Activated T-cell treated with anti-CD3 and anti-CD28 coated beads, Interleukin-2, amount 50 U/mL, for 4 hours (primary cell): ENCODE data around the gene AMH. TPM values are rescaled to one million over a fixed set of nuclear protein-coding genes. Genes with fewer than 3 reads are reported as not detected.
A peak's percentile ranks its signal among the peaks of the same experiment; 100 is the strongest.
"Not testable (repeated sequence)": the region's sequence is repeated elsewhere in the genome, so short reads cannot be mapped to it uniquely, and the experiment has no call there.

Source experiments
- ATAC-seq, 2 donors: fragments of 200-7000 bp; cut with Tn5 transposase; one replicate each; pipeline ENCODE4 v1.10.0; 2021
- DNase-seq: peaks from one replicate; pipeline ENCODE4 v3.0.0-alpha.2; 2020
- H3K27me3 Mint-ChIP-seq: one replicate; pipeline ENCODE4 v1.8.0; 2021; ENCODE audit warnings: low read depth, mixed read lengths
- H3K36me3 Mint-ChIP-seq: one replicate; pipeline ENCODE4 v1.8.0; 2022; ENCODE audit warnings: mixed read lengths; ENCODE audit not compliant: insufficient read depth
- H3K4me1 Mint-ChIP-seq: one replicate; pipeline ENCODE4 v1.8.0; 2021; ENCODE audit warnings: low read depth, mixed read lengths
- H3K4me3 Mint-ChIP-seq: one replicate; pipeline ENCODE4 v1.8.0; 2021; ENCODE audit warnings: mild to moderate bottlenecking, moderate library complexity, mixed read lengths
- H3K9me3 Mint-ChIP-seq: one replicate; pipeline ENCODE4 v1.8.0; 2021; ENCODE audit warnings: mixed read lengths
- total RNA-seq, 3 donors: library from RNA; stranded (reverse); gene quantifications; one replicate each; pipeline ENCODE4 v1.2.1, GENCODE V29; 2021

The AMH gene
- total RNA-seq, 3 donors from 2014 or later = 3.9 to 9.4 (median 5.8) TPM

- H3K4me1 Mint-ChIP-seq = peaks cover 31% of the 10 kb centered on the region
- peak; percentile 21 to 39 for ATAC-seq
- H3K27me3 Mint-ChIP-seq = no peaks in the 10 kb centered on the region
- no peaks in the 10 kb centered on the region for H3K9me3 Mint-ChIP-seq
- peaks cover 16% of the 10 kb centered on the region for H3K36me3 Mint-ChIP-seq
- peak overlapping the region; percentile 75 for H3K4me3 Mint-ChIP-seq
- DNase-seq = peak; percentile 68
Observed at GRCh38 chr19:2273356-2274184, 24.4 kb downstream of the AMH start.

GRCh38 chr19:2274185-2274711, 25.1 kb downstream of the AMH start:
- no peaks in the 10 kb centered on the region for H3K9me3 Mint-ChIP-seq
- H3K36me3 Mint-ChIP-seq = peaks cover 16% of the 10 kb centered on the region
- H3K4me3 Mint-ChIP-seq = peak overlapping the region; percentile 75
- ATAC-seq (no peak), DNase-seq (no peak)
- H3K27me3 Mint-ChIP-seq = no peaks in the 10 kb centered on the region
- peaks cover 31% of the 10 kb centered on the region for H3K4me1 Mint-ChIP-seq

- Mint-ChIP-seq H3K36me3 (peaks cover 16% of the 10 kb centered on the region), H3K4me1 (peaks cover 31% of the 10 kb centered on the region), H3K9me3 (no peaks in the 10 kb centered on the region), H3K4me3 (peak overlapping the region; percentile 29), H3K27me3 (no peaks in the 10 kb centered on the region)
- DNase-seq = no peak
- ATAC-seq = no peak
Observed at GRCh38 chr19:2274931-2275535, 25.9 kb downstream of the AMH start.

GRCh38 chr19:2275588-2276428, 26.7 kb downstream of the AMH start:
- Mint-ChIP-seq H3K36me3 (peaks cover 16% of the 10 kb centered on the region), H3K4me1 (peaks cover 31% of the 10 kb centered on the region), H3K27me3 (no peaks in the 10 kb centered on the region), H3K4me3 (no peak overlapping the region), H3K9me3 (no peaks in the 10 kb centered on the region)
- DNase-seq = no peak
- ATAC-seq = no peak

GRCh38 chr19:2276429-2276986, 27.4 kb downstream of the AMH start:
- Mint-ChIP-seq H3K27me3 (no peaks in the 10 kb centered on the region), H3K4me1 (peaks cover 28% of the 10 kb centered on the region), H3K36me3 (peaks cover 13% of the 10 kb centered on the region), H3K9me3 (no peaks in the 10 kb centered on the region), H3K4me3 (no peak overlapping the region)
- no peak for ATAC-seq
- no peak for DNase-seq

GRCh38 chr19:2277138-2277537, 28.0 kb downstream of the AMH start:
- no peaks in the 10 kb centered on the region for H3K9me3 Mint-ChIP-seq
- no peak for ATAC-seq
- DNase-seq = no peak
- no peaks in the 10 kb centered on the region for H3K27me3 Mint-ChIP-seq
- H3K36me3 Mint-ChIP-seq = peaks cover 10% of the 10 kb centered on the region
- peaks cover 30% of the 10 kb centered on the region for H3K4me1 Mint-ChIP-seq
- no peak overlapping the region for H3K4me3 Mint-ChIP-seq

- no peak overlapping the region for H3K4me3 Mint-ChIP-seq
Observed at GRCh38 chr19:2278459-2279158, 29.5 kb downstream of the AMH start.

GRCh38 chr19:2280633-2281264, 31.6 kb downstream of the AMH start:
- Mint-ChIP-seq H3K4me3 (no peak overlapping the region), H3K9me3 (no peaks in the 10 kb centered on the region), H3K36me3 (no peaks in the 10 kb centered on the region), H3K4me1 (peaks cover 16% of the 10 kb centered on the region), H3K27me3 (no peaks in the 10 kb centered on the region)
- ATAC-seq (no peak), DNase-seq (no peak)

More at GRCh38 chr19:2278459-2279158, 29.5 kb downstream of the AMH start:
- Mint-ChIP-seq H3K9me3 (no peaks in the 10 kb centered on the region), H3K4me1 (peaks cover 29% of the 10 kb centered on the region), H3K27me3 (no peaks in the 10 kb centered on the region), H3K36me3 (peaks cover 7% of the 10 kb centered on the region)
- no peak for DNase-seq
- peak in 1 of 2 donors; percentile 7 for ATAC-seq

- H3K27me3 Mint-ChIP-seq, H3K36me3 Mint-ChIP-seq, H3K9me3 Mint-ChIP-seq, ATAC-seq, DNase-seq: not testable (repeated sequence)
- Mint-ChIP-seq H3K4me1 (peaks cover 16% of the 10 kb centered on the region), H3K4me3 (peak overlapping the region; percentile 54)
Observed at GRCh38 chr19:2281265-2282061, 32.3 kb downstream of the AMH start.

- peak; percentile 35 to 41 for ATAC-seq
- no peak for DNase-seq
- peaks cover 14% of the 10 kb centered on the region for H3K4me1 Mint-ChIP-seq
- no peaks in the 10 kb centered on the region for H3K27me3 Mint-ChIP-seq
- H3K36me3 Mint-ChIP-seq = no peaks in the 10 kb centered on the region
- H3K9me3 Mint-ChIP-seq = no peaks in the 10 kb centered on the region
- peak within 1 kb of the TSS; percentile 54 for H3K4me3 Mint-ChIP-seq
Observed at GRCh38 chr19:2282062-2282861, 33.1 kb downstream of the AMH start, which contains the start of gene PEAK3. TSS of gene PEAK3 (minus strand) at chr19:2282175. CDS start at chr19:2280931, 1,244 bp downstream.

GRCh38 chr19:2282862-2283237, 33.7 kb downstream of the AMH start:
- Mint-ChIP-seq H3K36me3 (no peaks in the 10 kb centered on the region), H3K27me3 (no peaks in the 10 kb centered on the region), H3K4me3 (peak overlapping the region; percentile 17), H3K9me3 (no peaks in the 10 kb centered on the region), H3K4me1 (peaks cover 14% of the 10 kb centered on the region)
- ATAC-seq = no peak
- DNase-seq = no peak
